K562 (cell line): Measurements from ENCODE around the gene ADGRD1. TPM values are rescaled to one million over a fixed set of nuclear protein-coding genes. Genes with fewer than 3 reads are reported as not detected.

Experiments
- ATAC-seq: fragments of 200-7000 bp; cut with Tn5 transposase; 3 replicates; pipeline ENCODE4 v1.9.1; 2020; ENCODE audit warnings: moderate library complexity
- BruUV-seq: library from RNA; stranded (reverse); fragments of 400-500 nt; replicated peaks from 2 replicates; lab custom pipeline; 2021; lab: Mats Ljungman, UMichigan
- CTCF ChIA-PET: fragments of 300-600 bp; formaldehyde crosslinking; extraction: SDS; loops from one replicate; lab custom pipeline; 2021; ENCODE audit warnings: low intra/inter-chr PET ratio; lab: Yijun Ruan, JAX
- POLR2A ChIA-PET: fragments of 300-600, 350-650 bp; sonication (Branson Sonifier 250); formaldehyde crosslinking; extraction: SDS; loops from one replicate; lab custom pipeline; 2021; ENCODE audit warnings: antibody characterized with exemption, inconsistent platforms; lab: Yijun Ruan, JAX
- DNase-seq, 4 experiments: peaks; one replicate each; pipeline versions ENCODE4 v3.0.0 to v3.0.0-alpha.2; 2011 to 2018; ENCODE audit warnings: low spot score in 3 of 4, mixed read lengths in 3 of 4; ENCODE audit errors: extremely low read depth in 1 of 4
- FAIRE-seq: peaks from 2 replicates; lab custom pipeline; 2011; peaks lifted over from hg19 to GRCh38; lab: Jason Lieb, UNC
- H2AFZ ChIP-seq: 2 replicates; pipeline ENCODE4 v1.6.0; 2011; ENCODE audit warnings: low read depth, low read length, control low read depth, inconsistent platforms
- H3K27ac ChIP-seq: fragments of 200-600 bp; 3 replicates; pipeline ENCODE4 v1.8.0; 2011; ENCODE audit warnings: low read depth, mild to moderate bottlenecking, control low read depth, inconsistent platforms, low read length, moderate library complexity, mixed read lengths; ENCODE audit errors: extremely low read depth
- H3K27me3 ChIP-seq, 2 experiments: fragments of 300-600 bp in 1 of 2; 2 replicates in 1 of 2; 3 replicates in 1 of 2; pipeline versions ENCODE4 v1.6.0 to v1.8.0; 2011; ENCODE audit warnings: inconsistent platforms in 2 of 2, low read length in 2 of 2, mild to moderate bottlenecking in 1 of 2, mixed read lengths in 1 of 2, moderate library complexity in 1 of 2; ENCODE audit not compliant: control insufficient read depth in 2 of 2, insufficient read depth in 2 of 2
- H3K36me3 ChIP-seq: fragments of 300-600 bp; 3 replicates; pipeline ENCODE4 v1.8.0; 2011; ENCODE audit warnings: mild to moderate bottlenecking, low read length, inconsistent platforms; ENCODE audit not compliant: control insufficient read depth, insufficient read depth
- H3K4me1 ChIP-seq, 2 experiments: fragments of 200-600 bp in 1 of 2; replicated peaks in 1 of 2; 2 replicates in 1 of 2; 3 replicates in 1 of 2; pipeline versions ENCODE4 v1.5.1 to v1.8.0; 2011; ENCODE audit warnings: inconsistent platforms in 2 of 2, low read length in 2 of 2, mild to moderate bottlenecking in 1 of 2, mixed read lengths in 1 of 2, moderate library complexity in 1 of 2; ENCODE audit not compliant: control insufficient read depth in 2 of 2, insufficient read depth in 2 of 2
- H3K4me2 ChIP-seq: 2 replicates; pipeline ENCODE4 v1.6.1; 2011; ENCODE audit warnings: low read length, control low read depth, inconsistent platforms, mixed read lengths; ENCODE audit not compliant: insufficient read depth
- H3K4me3 ChIP-seq: fragments of 200-600 bp; sonication (generic), shearing (Covaris generic); 2 replicates; pipeline ENCODE4 v1.5.1; 2016; ENCODE audit warnings: control low read depth, inconsistent platforms
- H3K79me2 ChIP-seq: fragments of 200-600 bp; 3 replicates; pipeline ENCODE4 v1.8.0; 2011; ENCODE audit warnings: low read length, inconsistent platforms; ENCODE audit not compliant: control insufficient read depth, insufficient read depth
- H3K9ac ChIP-seq, 2 experiments: 2 replicates each; pipeline versions ENCODE4 v1.6.0 to v1.6.1; 2011; ENCODE audit warnings: low read depth in 2 of 2, low read length in 2 of 2, control low read depth in 1 of 2, inconsistent platforms in 1 of 2, mild to moderate bottlenecking in 1 of 2, mixed read lengths in 1 of 2; ENCODE audit not compliant: insufficient read depth in 1 of 2
- H3K9me1 ChIP-seq: one replicate; pipeline ENCODE4 v1.6.0; 2011; ENCODE audit warnings: inconsistent platforms, mild to moderate bottlenecking, low read length, moderate library complexity; ENCODE audit not compliant: control insufficient read depth, insufficient read depth
- H3K9me3 ChIP-seq: replicated peaks from 2 replicates; pipeline ENCODE4 v1.5.1; 2011; ENCODE audit warnings: low read depth, low read length, inconsistent platforms; ENCODE audit not compliant: control insufficient read depth, insufficient read depth
- H4K20me1 ChIP-seq: replicated peaks from 2 replicates; pipeline ENCODE4 v1.6.1; 2011; ENCODE audit warnings: low read length, inconsistent platforms, mixed read lengths; ENCODE audit not compliant: control insufficient read depth, insufficient read depth
- CAMTA2 ChIP-seq: fragments of 250-450 bp; sonication (Bioruptor Pico); conservative IDR thresholded peaks from 2 replicates; pipeline ENCODE4 v1.5.1; 2022
- FOXA3 ChIP-seq, 2 experiments: fragments of 450-650 bp in 1 of 2; sonication (generic) in 1 of 2; formaldehyde crosslinking; IDR thresholded peaks in 1 of 2; conservative IDR thresholded peaks in 1 of 2; 2 replicates each; pipeline versions ENCODE4 v1.4.0 to v1.8.0; 2020 to 2022; ENCODE audit warnings: mild to moderate bottlenecking in 2 of 2, missing genetic modification reagents in 1 of 2
- HMG20A ChIP-seq: fragments of 450-650 bp; formaldehyde crosslinking; conservative IDR thresholded peaks from 2 replicates; pipeline ENCODE4 v1.4.0; 2020; ENCODE audit warnings: mild to moderate bottlenecking, mixed read lengths
- SRSF1 ChIP-seq: fragments of 200-400 bp; formaldehyde crosslinking; IDR thresholded peaks from 2 replicates; pipeline ENCODE4 v1.6.1; 2017; ENCODE audit warnings: mild to moderate bottlenecking, low read depth, low read length, moderate library complexity
- ZNF263 ChIP-seq: sonication (generic); formaldehyde crosslinking; IDR thresholded peaks from 2 replicates; pipeline ENCODE4 v1.8.0; 2022; ENCODE audit warnings: mild to moderate bottlenecking, missing genetic modification reagents, borderline replicate concordance
- ZNF696 ChIP-seq: fragments of 250-450 bp; sonication (Bioruptor Pico); conservative IDR thresholded peaks from 2 replicates; pipeline ENCODE4 v1.4.0; 2020; ENCODE audit warnings: mild to moderate bottlenecking, moderate library complexity
- WGBS: fragments of 100-300 bp; shearing (Covaris generic); methylation state at CpG from one replicate; pipeline ENCODE4 v1.1.6; 2016; ENCODE audit warnings: low coverage, mixed read lengths; ENCODE audit not compliant: insufficient coverage; ENCODE audit errors: missing lambda C conversion rate; 5-methylcytosine and 5-hydroxymethylcytosine counted together
- in situ Hi-C: fragments of 300-500 bp; cut with MboI; formaldehyde crosslinking; loops from 4 replicates; pipeline ENCODE4 v1.15.0; 2018; ENCODE audit warnings: inconsistent platforms, mixed read lengths
- intact Hi-C: fragments of 100-400 bp; cut with micrococcal nuclease; formaldehyde crosslinking; loops from 2 replicates; pipeline ENCODE4 v1.14.2; 2022
- polyA plus RNA-seq, 8 experiments: library from polyadenylated mRNA; depleted of rRNA in 4 of 8; stranded (reverse) in 5 of 8; unstranded in 3 of 8; fragments of >200 nt; fragmentation: Nextera tagmentation in 2 of 8; fragmentation: Illumina TruSeq in 1 of 8; extraction: Ambion mirVana in 2 of 8; extraction: Trizol in 1 of 8; gene quantifications; 2 replicates each; pipeline versions ENCODE4 v1.2.1 to v1.2.3, GENCODE V29; 2011 to 2014; ENCODE audit warnings: inconsistent platforms in 1 of 8, missing spikeins in 1 of 8
- total RNA-seq, 7 experiments: library from RNA; depleted of rRNA in 6 of 7; stranded (reverse); fragments of >200 nt in 6 of 7; fragmentation: Illumina TruSeq in 2 of 7; extraction: Trizol in 2 of 7; gene quantifications; 2 replicates each; pipeline versions ENCODE4 v1.2.1 to v1.2.3, GENCODE V29; 2011 to 2021; ENCODE audit warnings: low replicate concordance in 1 of 7

Gene ADGRD1
- total and polyA plus RNA-seq, 9 of the 15 experiments (the other 6 are each of a cell fraction or from before 2014, with no cell fraction given) = 1.7 to 11.7 (median 3.3) TPM

DNA sequence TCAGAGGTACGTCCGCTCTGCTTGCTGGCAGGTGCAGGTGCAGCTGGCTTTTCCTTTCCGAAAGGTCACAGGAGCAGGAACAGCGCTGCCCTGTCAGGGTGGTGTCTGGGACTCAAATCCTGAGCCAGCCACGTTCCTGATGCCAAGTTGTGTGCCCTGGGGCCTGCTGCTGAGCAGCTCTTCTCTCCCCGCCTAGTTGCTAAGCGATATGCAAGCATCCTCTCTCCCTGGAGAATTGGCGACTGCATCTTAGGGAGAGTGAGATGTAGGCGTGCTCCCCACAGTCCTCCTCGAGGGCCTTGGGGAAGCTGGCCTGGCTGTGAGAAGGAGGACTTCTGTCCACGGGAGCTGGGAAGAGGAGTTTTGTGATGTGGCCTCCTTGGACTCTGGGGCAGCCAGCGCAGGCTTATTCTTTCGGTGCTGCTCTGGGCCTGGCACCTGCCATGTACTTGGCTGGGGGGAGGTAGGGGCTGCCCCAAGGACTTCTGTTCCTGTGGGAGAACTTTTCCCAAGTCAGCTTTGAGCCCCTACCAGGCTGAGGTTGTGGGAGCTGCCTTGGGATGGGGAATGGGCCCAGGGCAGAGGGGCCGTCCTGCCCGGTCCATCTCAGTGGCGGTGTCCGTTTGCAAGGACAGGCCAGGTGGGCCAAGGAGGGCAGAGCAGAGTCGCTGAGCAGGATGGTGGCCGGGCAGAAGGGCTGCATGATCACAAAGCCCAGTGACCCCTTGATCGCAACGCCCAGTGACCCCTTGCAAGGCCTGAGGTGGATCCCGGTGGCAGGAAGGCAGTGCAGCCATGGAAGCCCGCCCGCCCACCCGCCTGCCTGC, 183.5 kb downstream of the ADGRD1 start:
- H3K4me2 ChIP-seq = no peak overlapping the region
- H3K4me1 ChIP-seq = peaks cover 0 to 14% of the 10 kb centered on the region in 2 experiments; a peak in 2 of 5 replicates
- H3K9ac ChIP-seq = no peak overlapping the region
- no peaks in the 10 kb centered on the region for H3K79me2 ChIP-seq
- no peaks in the 10 kb centered on the region; the same call in 1 of the 2 replicates for H4K20me1 ChIP-seq
- ChIA-PET CTCF (no interaction called here), POLR2A (no interaction called here)
- no peak overlapping the region for H3K4me3 ChIP-seq
- ATAC-seq = no peak
- WGBS = 28% methylated on average over 25 of the region's 25 CpGs
- no peak for DNase-seq
- no peak for TF ChIP-seq CAMTA2 (CRISPR knock-in tag)
- no peak for TF ChIP-seq SRSF1
- TF ChIP-seq ZNF263 (CRISPR knock-in tag) = peak; percentile 90
- no peak for TF ChIP-seq HMG20A (CRISPR knock-in tag)
- TF ChIP-seq ZNF696 = no peak
- TF ChIP-seq FOXA3 (CRISPR knock-in tag; conservative IDR thresholded peaks at IDR 0.05 in 1 of 2, IDR thresholded peaks at IDR 0.05 in 1 of 2) = no peak
- no peak for FAIRE-seq
- BruUV-seq = no TSS peak
- intact Hi-C loops = no loop called here
- no peaks in the 10 kb centered on the region for H3K9me1 ChIP-seq
- H3K27me3 ChIP-seq = peaks cover 0 to 46% of the 10 kb centered on the region in 2 experiments; a peak in 3 of 5 replicates
- H3K36me3 ChIP-seq = no peaks in the 10 kb centered on the region
- H2AFZ ChIP-seq = no peak overlapping the region
- in situ Hi-C loops = no loop called here
- H3K27ac ChIP-seq = no peak overlapping the region
- no peaks in the 10 kb centered on the region for H3K9me3 ChIP-seq
